Hindlimb muscle (tissue), 1 donor: Measurements from ENCODE around the gene ITGB6. TPM values are rescaled to one million over a fixed set of nuclear protein-coding genes. Genes with fewer than 3 reads are reported as not detected.
"Not testable (repeated sequence)": the region's sequence is repeated elsewhere in the genome, so short reads cannot be mapped to it uniquely, and the experiment has no call there.

Experiments used
- DNase-seq: peaks from one replicate; pipeline ENCODE4 v3.0.0-alpha.2; 2013
- polyA plus RNA-seq: library from polyadenylated mRNA; unstranded; fragments of 120-200 nt; gene quantifications from one replicate; pipeline ENCODE4 v1.2.1, GENCODE V29; 2013; ENCODE audit not compliant: insufficient read length

ITGB6 gene
- polyA plus RNA-seq, 1 donor: 52.2 TPM

GRCh38 chr2:160180172-160180571, 19.9 kb downstream of the ITGB6 start:
- DNase-seq: no peak

- no peak for DNase-seq
Measured at GRCh38 chr2:160175169-160176134, 24.6 kb downstream of the ITGB6 start.

GRCh38 chr2:160174322-160174721, 25.8 kb downstream of the ITGB6 start:
- DNase-seq: no peak

- DNase-seq: no peak
Measured at GRCh38 chr2:160169988-160170387, 30.1 kb downstream of the ITGB6 start.

- DNase-seq: no peak
Measured at GRCh38 chr2:160169471-160169870, 30.6 kb downstream of the ITGB6 start.

- no peak for DNase-seq
Measured at GRCh38 chr2:160168878-160169277, 31.2 kb downstream of the ITGB6 start.

GRCh38 chr2:160167089-160167740, 32.9 kb downstream of the ITGB6 start:
- DNase-seq: no peak

- DNase-seq: no peak
Measured at GRCh38 chr2:160165996-160166395, 34.1 kb downstream of the ITGB6 start.

- no peak for DNase-seq
Measured at GRCh38 chr2:160165081-160165480, 35.0 kb downstream of the ITGB6 start.

GRCh38 chr2:160157861-160158829, 41.9 kb downstream of the ITGB6 start:
- DNase-seq: peak; percentile 1

GRCh38 chr2:160156665-160157064, 43.4 kb downstream of the ITGB6 start:
- DNase-seq: no peak

GRCh38 chr2:160156100-160156499, 44.0 kb downstream of the ITGB6 start:
- no peak for DNase-seq

- DNase-seq: not testable (repeated sequence)
Measured at GRCh38 chr2:160148419-160148818, 51.7 kb downstream of the ITGB6 start.

- no peak for DNase-seq
Measured at GRCh38 chr2:160145471-160145870, 54.6 kb downstream of the ITGB6 start.

- no peak for DNase-seq
Measured at GRCh38 chr2:160144280-160144990, 55.6 kb downstream of the ITGB6 start.

GRCh38 chr2:160142472-160142871, 57.6 kb downstream of the ITGB6 start:
- no peak for DNase-seq

GRCh38 chr2:160141912-160142311, 58.2 kb downstream of the ITGB6 start:
- no peak for DNase-seq

- no peak for DNase-seq
Measured at GRCh38 chr2:160141419-160141818, 58.7 kb downstream of the ITGB6 start.

GRCh38 chr2:160140471-160140870, 59.6 kb downstream of the ITGB6 start:
- DNase-seq: no peak

- no peak for DNase-seq
Measured at GRCh38 chr2:160139991-160140390, 60.1 kb downstream of the ITGB6 start.

- DNase-seq: no peak
Measured at GRCh38 chr2:160139350-160139749, 60.7 kb downstream of the ITGB6 start.

- DNase-seq: no peak
Measured at GRCh38 chr2:160138406-160138805, 61.7 kb downstream of the ITGB6 start.
